Parathyroid adenoma (tissue), 2 donors: ENCODE measurements around the gene TMX4.

Source experiments
- H2AFZ ChIP-seq: fragments of 300-600 bp; sonication (generic); one replicate; pipeline ENCODE4 v1.7.0; 2017; ENCODE audit warnings: antibody characterized with exemption, mild to moderate bottlenecking
- H3K27ac ChIP-seq: fragments of 300-600 bp; sonication (generic); one replicate; pipeline ENCODE4 v1.7.0; 2017
- H3K27me3 ChIP-seq: fragments of 300-600 bp; sonication (generic); one replicate; pipeline ENCODE4 v1.7.0; 2017; ENCODE audit warnings: low read length; ENCODE audit not compliant: control insufficient read depth, insufficient read depth
- H3K36me3 ChIP-seq: fragments of 300-600 bp; sonication (generic); one replicate; pipeline ENCODE4 v1.7.0; 2017; ENCODE audit warnings: low read length; ENCODE audit not compliant: control insufficient read depth, insufficient read depth
- H3K4me1 ChIP-seq: fragments of 300-600 bp; sonication (generic); one replicate; pipeline ENCODE4 v1.7.0; 2017; ENCODE audit warnings: control low read depth
- H3K4me2 ChIP-seq: fragments of 300-600 bp; sonication (generic); one replicate; pipeline ENCODE4 v1.7.0; 2017; ENCODE audit warnings: low read length
- H3K4me3 ChIP-seq: fragments of 300-600 bp; sonication (generic); one replicate; pipeline ENCODE4 v1.7.0; 2017; ENCODE audit warnings: low read depth, low read length
- H3K79me2 ChIP-seq: fragments of 300-600 bp; sonication (generic); one replicate; pipeline ENCODE4 v1.7.0; 2017; ENCODE audit warnings: control low read depth
- H3K9ac ChIP-seq: fragments of 300-600 bp; sonication (generic); one replicate; pipeline ENCODE4 v1.7.0; 2017; ENCODE audit warnings: mild to moderate bottlenecking
- H3K9me3 ChIP-seq: fragments of 300-600 bp; sonication (generic); one replicate; pipeline ENCODE4 v1.7.0; 2017; ENCODE audit warnings: low read length; ENCODE audit not compliant: control insufficient read depth
- CTCF ChIP-seq: fragments of 300-600 bp; sonication (generic); IDR thresholded peaks from one replicate; pipeline ENCODE4 v1.7.0; 2017; ENCODE audit warnings: antibody characterized with exemption, mild to moderate bottlenecking
- donor health status: primary hyperparathyroidism.

TMX4 gene

GRCh38 chr20:7943891-7944290 lies 75.7 kb downstream of the TMX4 start:
- no peaks in the 10 kb centered on the region for H3K4me1 ChIP-seq
- peaks cover 3% of the 10 kb centered on the region for H3K9me3 ChIP-seq
- H3K27me3 ChIP-seq = no peaks in the 10 kb centered on the region
- TF ChIP-seq CTCF = no peak
- no peaks in the 10 kb centered on the region for H3K79me2 ChIP-seq
- no peak overlapping the region for H2AFZ ChIP-seq
- no peak overlapping the region for H3K27ac ChIP-seq
- no peak overlapping the region for H3K4me2 ChIP-seq
- H3K9ac ChIP-seq = no peak overlapping the region
- no peak overlapping the region for H3K4me3 ChIP-seq
- no peaks in the 10 kb centered on the region for H3K36me3 ChIP-seq

- Histone ChIP-seq H3K36me3 (no peaks in the 10 kb centered on the region), H3K4me1 (no peaks in the 10 kb centered on the region), H3K79me2 (no peaks in the 10 kb centered on the region), H2AFZ (no peak within 1 kb of the TSS), H3K27me3 (no peaks in the 10 kb centered on the region), H3K4me3 (no peak within 1 kb of the TSS), H3K4me2 (no peak within 1 kb of the TSS), H3K27ac (no peak within 1 kb of the TSS), H3K9me3 (no peaks in the 10 kb centered on the region), H3K9ac (no peak within 1 kb of the TSS)
- TF ChIP-seq CTCF = no peak
Measured at GRCh38 chr20:7940341-7940740, 79.2 kb downstream of the TMX4 start, which contains the start of gene HAO1. TSS of gene HAO1 (minus strand) at chr20:7940458. CDS start at chr20:7940422, 36 bp downstream.

- Histone ChIP-seq H3K27me3 (no peaks in the 10 kb centered on the region), H3K4me3 (no peak overlapping the region), H3K36me3 (no peaks in the 10 kb centered on the region), H2AFZ (no peak overlapping the region), H3K27ac (no peak overlapping the region), H3K4me1 (no peaks in the 10 kb centered on the region), H3K9ac (no peak overlapping the region), H3K79me2 (no peaks in the 10 kb centered on the region), H3K9me3 (no peaks in the 10 kb centered on the region), H3K4me2 (no peak overlapping the region)
- TF ChIP-seq CTCF = no peak
Measured at GRCh38 chr20:7939663-7940062, 79.9 kb downstream of the TMX4 start.

GRCh38 chr20:7938058-7938457 lies 81.5 kb downstream of the TMX4 start:
- no peak for TF ChIP-seq CTCF

GRCh38 chr20:7937328-7937727 lies 82.2 kb downstream of the TMX4 start:
- TF ChIP-seq CTCF = no peak
- Histone ChIP-seq H3K9me3 (no peaks in the 10 kb centered on the region), H3K27me3 (no peaks in the 10 kb centered on the region), H3K4me2 (no peak overlapping the region), H3K27ac (no peak overlapping the region), H3K79me2 (no peaks in the 10 kb centered on the region), H2AFZ (no peak overlapping the region), H3K9ac (no peak overlapping the region), H3K4me3 (no peak overlapping the region), H3K4me1 (no peaks in the 10 kb centered on the region), H3K36me3 (no peaks in the 10 kb centered on the region)

More at GRCh38 chr20:7938058-7938457, 81.5 kb downstream of the TMX4 start:
- Histone ChIP-seq H3K27me3 (no peaks in the 10 kb centered on the region), H3K79me2 (no peaks in the 10 kb centered on the region), H3K9ac (no peak overlapping the region), H2AFZ (no peak overlapping the region), H3K4me2 (no peak overlapping the region), H3K4me3 (no peak overlapping the region), H3K27ac (no peak overlapping the region), H3K9me3 (no peaks in the 10 kb centered on the region), H3K36me3 (no peaks in the 10 kb centered on the region), H3K4me1 (no peaks in the 10 kb centered on the region)
